Stomach smooth muscle (tissue), 2 donors: ENCODE measurements around the gene MYEF2.

ENCODE experiments used
- H3K27ac ChIP-seq: one replicate; pipeline ENCODE4 v1.7.0; 2013; ENCODE audit warnings: mild to moderate bottlenecking, low read length, inconsistent platforms
- H3K27me3 ChIP-seq, 2 donors: one replicate each; pipeline ENCODE4 v1.7.0; 2013; ENCODE audit warnings: low read length in 2 of 2; ENCODE audit not compliant: insufficient read depth in 2 of 2, control insufficient read depth in 1 of 2
- H3K36me3 ChIP-seq, 2 donors: one replicate each; pipeline ENCODE4 v1.7.0; 2013; ENCODE audit warnings: low read length in 2 of 2; ENCODE audit not compliant: control insufficient read depth in 2 of 2, insufficient read depth in 2 of 2
- H3K4me1 ChIP-seq: one replicate; pipeline ENCODE4 v1.7.0; 2013; ENCODE audit warnings: low read length; ENCODE audit not compliant: control insufficient read depth, insufficient read depth
- H3K4me3 ChIP-seq, 2 donors: one replicate each; pipeline ENCODE4 v1.7.0; 2013; ENCODE audit warnings: low read length in 2 of 2
- H3K9ac ChIP-seq, 2 donors: one replicate each; pipeline ENCODE4 v1.7.0; 2013; ENCODE audit warnings: low read length in 2 of 2, mild to moderate bottlenecking in 1 of 2
- H3K9me3 ChIP-seq, 2 donors: one replicate each; pipeline ENCODE4 v1.7.0; 2013; ENCODE audit warnings: low read length in 2 of 2; ENCODE audit not compliant: control insufficient read depth in 2 of 2
- donor health status: healthy.
- donor health status: Pancreatic carcinoma.

MYEF2 gene

DNA sequence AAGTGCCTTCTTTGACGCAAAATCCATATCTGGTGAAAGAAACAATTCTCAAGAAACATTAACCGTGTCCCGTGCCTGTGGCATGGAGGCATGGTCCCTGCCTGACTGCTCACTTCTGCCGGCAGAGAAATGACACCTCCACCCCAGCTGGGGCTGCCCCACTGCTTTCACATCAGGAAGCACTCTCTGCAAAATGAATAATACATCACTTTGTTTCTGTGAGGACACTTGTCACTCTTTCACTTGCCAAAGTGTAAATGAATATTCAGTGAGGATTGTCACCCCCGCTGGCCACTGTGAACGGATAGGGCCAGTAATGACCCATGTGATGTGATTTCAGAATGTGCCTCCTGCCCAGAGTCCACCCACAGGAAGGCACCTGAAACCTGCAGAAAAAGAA lies 88.4 kb downstream of the MYEF2 start:
- Histone ChIP-seq H3K9me3 (no peaks in the 10 kb centered on the region), H3K4me1 (peaks cover 13% of the 10 kb centered on the region), H3K9ac (no peak overlapping the region)

DNA sequence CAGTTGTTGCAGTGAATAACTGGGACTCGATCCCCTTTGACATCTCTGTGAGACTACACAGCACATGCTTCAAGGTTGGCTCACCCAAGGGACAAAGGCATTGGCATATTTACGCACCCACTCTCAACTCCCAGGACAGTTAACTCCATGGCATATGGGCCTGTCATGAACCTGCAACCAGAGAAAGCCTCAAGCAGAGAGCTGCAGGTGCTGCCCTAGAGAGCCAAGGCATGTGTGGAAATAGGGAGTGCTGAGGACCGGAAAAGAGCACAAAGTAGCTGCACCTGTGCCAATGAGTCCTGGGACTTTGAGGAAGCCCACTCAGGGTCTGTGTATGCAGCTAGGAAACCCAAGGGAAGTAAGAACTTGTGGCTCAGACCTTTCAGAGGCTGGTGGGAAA lies 90.3 kb downstream of the MYEF2 start:
- Histone ChIP-seq H3K9ac (no peak overlapping the region), H3K27ac (no peak overlapping the region), H3K36me3 (no peaks in the 10 kb centered on the region), H3K4me1 (peaks cover 13% of the 10 kb centered on the region), H3K9me3 (no peaks in the 10 kb centered on the region), H3K27me3 (no peaks in the 10 kb centered on the region), H3K4me3 (no peak overlapping the region)

More for the DNA sequence above, 88.4 kb downstream of the MYEF2 start:
- Histone ChIP-seq H3K27me3 (no peaks in the 10 kb centered on the region), H3K36me3 (no peaks in the 10 kb centered on the region), H3K27ac (no peak overlapping the region), H3K4me3 (no peak overlapping the region)

DNA sequence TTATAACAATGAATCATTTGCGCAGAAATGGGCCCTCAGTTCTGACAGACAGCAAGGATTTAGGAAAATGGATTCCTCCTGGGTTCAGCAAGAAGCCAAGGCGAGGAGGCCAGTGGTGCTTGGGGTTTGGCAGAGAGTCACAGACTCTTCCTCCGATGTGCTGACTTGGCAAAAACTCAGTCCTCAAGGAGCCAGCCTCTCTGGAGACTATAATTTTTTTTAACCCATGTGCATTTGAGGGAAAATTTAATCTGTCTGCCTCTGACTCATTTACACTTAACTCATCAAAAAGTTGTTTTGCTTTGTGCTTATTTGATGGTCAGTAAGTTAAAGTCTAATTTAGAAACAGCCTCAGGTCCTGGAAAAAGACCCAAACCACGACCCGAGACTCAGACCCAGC lies 91.5 kb downstream of the MYEF2 start:
- Histone ChIP-seq H3K9ac (no peak overlapping the region), H3K36me3 (no peaks in the 10 kb centered on the region), H3K9me3 (no peaks in the 10 kb centered on the region), H3K27ac (no peak overlapping the region), H3K4me1 (peaks cover 13% of the 10 kb centered on the region), H3K27me3 (no peaks in the 10 kb centered on the region), H3K4me3 (peak overlapping the region in 1 of 2 donors; percentile 28)

DNA sequence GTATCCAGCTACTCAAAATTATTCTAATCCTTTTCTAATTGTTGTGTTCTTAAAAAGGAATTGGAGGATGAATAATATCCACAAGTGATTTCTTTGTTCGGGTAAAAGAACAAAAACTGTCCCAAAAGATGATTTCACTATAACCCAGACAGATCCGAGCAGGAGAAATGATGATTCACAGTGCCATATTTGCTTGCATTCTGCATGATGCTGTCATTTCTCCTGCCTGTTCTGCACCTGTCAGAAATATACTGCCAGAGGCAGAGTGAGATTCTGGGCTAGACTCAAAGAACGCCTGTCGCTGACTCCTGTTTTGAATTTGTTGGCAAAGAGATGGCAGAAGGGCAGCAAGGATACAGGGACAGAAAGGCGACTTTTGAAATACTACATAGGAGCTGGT lies 92.0 kb downstream of the MYEF2 start:
- Histone ChIP-seq H3K4me1 (peaks cover 13% of the 10 kb centered on the region), H3K27me3 (no peaks in the 10 kb centered on the region), H3K9ac (no peak overlapping the region), H3K9me3 (no peaks in the 10 kb centered on the region), H3K27ac (no peak overlapping the region), H3K4me3 (peak overlapping the region in 1 of 2 donors; percentile 28), H3K36me3 (no peaks in the 10 kb centered on the region)

DNA sequence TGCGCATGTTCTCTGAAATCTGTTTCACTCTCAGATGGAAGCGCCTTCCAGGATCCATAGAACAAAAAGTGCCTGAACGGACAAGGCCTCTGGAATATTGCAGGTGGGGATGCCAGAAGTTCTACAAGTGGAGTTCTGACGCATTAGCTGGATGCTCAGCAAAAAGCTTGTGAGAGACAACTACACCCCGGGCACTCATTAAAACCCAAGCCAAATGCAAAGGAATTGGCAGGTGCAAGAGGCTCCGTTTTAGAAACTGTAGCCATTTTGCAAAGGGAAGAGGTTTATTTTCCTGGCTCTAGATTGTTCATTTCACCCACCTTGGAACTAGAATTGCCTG lies 92.5 kb downstream of the MYEF2 start:
- Histone ChIP-seq H3K36me3 (no peaks in the 10 kb centered on the region), H3K27ac (no peak overlapping the region), H3K27me3 (no peaks in the 10 kb centered on the region), H3K9me3 (no peaks in the 10 kb centered on the region), H3K9ac (no peak overlapping the region), H3K4me3 (no peak overlapping the region), H3K4me1 (peaks cover 13% of the 10 kb centered on the region)

DNA sequence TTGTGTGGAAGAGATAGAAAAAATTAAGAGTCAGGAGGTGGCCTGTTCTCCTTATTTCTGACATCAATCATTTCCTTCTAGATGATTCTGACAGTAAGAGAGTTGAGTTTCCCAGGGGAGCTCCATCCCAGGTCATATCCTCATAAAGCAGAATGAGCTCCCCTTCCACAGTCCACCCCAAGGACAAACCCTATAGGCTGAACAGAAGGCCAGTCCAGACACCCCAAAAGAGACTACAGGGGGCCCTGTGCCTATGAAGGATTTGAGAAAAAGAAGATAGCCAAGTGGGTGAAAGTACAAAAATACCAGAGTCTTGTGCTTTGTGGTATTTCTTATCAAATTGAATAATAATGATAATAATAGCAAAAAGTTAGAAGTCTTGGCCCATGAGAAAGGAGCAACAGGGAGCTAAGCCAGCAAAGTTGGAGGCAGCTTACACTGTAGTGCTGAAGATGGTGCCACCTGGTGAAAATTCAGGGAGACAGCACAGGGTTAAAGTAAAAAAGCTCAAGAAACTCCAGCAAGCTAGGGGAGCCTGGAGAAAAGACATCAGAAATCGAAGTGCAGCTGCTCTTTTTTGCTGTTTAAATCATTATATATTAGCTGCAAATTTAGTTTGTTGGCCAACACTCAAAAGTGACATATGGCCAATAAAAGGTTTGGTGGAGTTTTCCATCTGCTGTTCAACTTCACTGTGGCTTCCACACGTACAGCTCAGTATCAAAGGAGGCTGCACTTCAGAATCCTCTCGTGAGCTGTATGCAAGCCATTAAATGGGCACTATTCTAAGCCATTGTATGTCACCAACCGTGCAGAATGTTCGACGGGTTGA lies 93.1 kb downstream of the MYEF2 start:
- no peaks in the 10 kb centered on the region for H3K36me3 ChIP-seq
- no peaks in the 10 kb centered on the region for H3K9me3 ChIP-seq
- no peak overlapping the region for H3K4me3 ChIP-seq
- H3K27ac ChIP-seq: no peak overlapping the region
- no peaks in the 10 kb centered on the region for H3K27me3 ChIP-seq
- peaks cover 10% of the 10 kb centered on the region for H3K4me1 ChIP-seq
- H3K9ac ChIP-seq: no peak overlapping the region
